ENCODE measurements around the gene PLRG1. TPM values are rescaled to one million over a fixed set of nuclear protein-coding genes. Genes with fewer than 3 reads are reported as not detected.

Gene PLRG1
- total and polyA plus RNA-seq, 2 of the 8 experiments (the other 6 are each of a cell fraction or from before 2014, with no cell fraction given) = 63.5 to 108 TPM

DNA sequence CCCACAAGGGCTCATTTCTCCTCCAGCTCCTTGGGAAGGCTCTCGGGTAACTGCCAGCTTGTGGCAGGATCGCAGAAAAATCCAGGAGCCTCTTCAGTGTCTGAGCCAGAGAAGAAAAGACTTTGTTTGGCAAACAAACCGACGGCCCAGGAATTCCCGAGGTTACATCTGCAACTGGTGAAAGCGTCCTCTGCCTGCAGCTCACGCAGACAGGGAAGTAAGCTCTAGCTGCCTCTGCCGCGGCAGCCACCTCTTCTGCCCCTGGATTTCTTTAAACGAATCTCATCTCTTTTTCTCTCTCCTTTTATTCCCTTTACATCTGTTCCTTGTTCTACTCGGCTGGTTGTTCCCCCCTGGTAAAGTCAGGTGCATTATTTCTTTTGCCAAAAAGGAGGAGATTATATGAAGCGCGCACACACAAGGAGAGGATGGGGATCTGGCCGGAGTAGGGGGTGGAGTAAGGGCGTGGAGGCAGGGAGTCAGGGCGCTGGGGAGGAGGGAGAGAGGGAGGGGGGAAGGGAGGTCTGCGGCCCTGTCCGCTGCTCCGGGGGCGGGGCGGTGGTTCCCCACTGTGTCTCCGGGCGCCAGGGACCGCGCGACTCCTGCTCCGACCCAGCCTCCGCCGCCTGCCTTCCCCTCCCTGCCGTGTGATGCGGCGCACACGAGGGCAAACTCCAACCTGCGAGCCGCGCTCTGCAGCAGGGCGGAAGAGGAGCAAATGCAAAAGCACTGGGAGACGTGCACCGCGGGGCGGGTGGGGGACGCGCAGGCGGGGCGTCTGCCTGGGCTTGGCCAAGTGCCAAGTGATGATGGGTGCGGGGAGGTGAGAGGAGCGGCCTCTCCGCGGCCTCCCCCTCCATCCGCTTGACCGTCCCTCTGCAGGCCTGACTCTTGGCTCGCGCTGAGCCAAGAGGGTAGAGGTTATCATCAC is 58.6 kb downstream of the PLRG1 start, which contains the start of gene DCHS2 (continued):
- 0 out of 2 replicates have a peak, but pooled peaks have one; percentile 30 for TF ChIP-seq POLR2AphosphoS5 (IDR thresholded peaks at IDR 0.05; ENCODE audit: low read depth, low read length)
- TF ChIP-seq HDAC6 (IDR thresholded peaks at IDR 0.05; ENCODE audit: low read depth, low read length) = no peak
- no peak for TF ChIP-seq BCL11A (IDR thresholded peaks at IDR 0.05; ENCODE audit: low read depth in 2 of 2, low read length in 2 of 2)
- TF ChIP-seq SIX5 (IDR thresholded peaks at IDR 0.05; ENCODE audit: low read depth, low read length) = no peak
- no peak for TF ChIP-seq MAFK (IDR thresholded peaks at IDR 0.05; ENCODE audit: low read depth, low read length)
- no peak for TF ChIP-seq CHD1 (IDR thresholded peaks at IDR 0.05; ENCODE audit: low read depth, low read length)
- TF ChIP-seq CTBP2 (IDR thresholded peaks at IDR 0.05; ENCODE audit: borderline replicate concordance, insufficient read depth, insufficient read length, low read length) = no peak

Measured in H1 (cell line).